Pancreas (tissue), 10 donors: ENCODE measurements around the gene MEGF11. TPM values are rescaled to one million over a fixed set of nuclear protein-coding genes. Genes with fewer than 3 reads are reported as not detected.

Experiments used
- ATAC-seq, 4 donors: fragments of 200-7000 bp; cut with Tn5 transposase; one replicate each; pipeline versions ENCODE4 v1.8.0 to v1.9.1; 2020; ENCODE audit warnings: mild to moderate bottlenecking in 4 of 4, moderate library complexity in 4 of 4
- DNase-seq, 6 donors: peaks; one replicate each; pipeline ENCODE4 v3.0.0-alpha.2; 2020
- FAIRE-seq: peaks from 2 replicates; lab custom pipeline; 2012; peaks lifted over from hg19 to GRCh38; lab: Jason Lieb, UNC
- H3K27ac ChIP-seq, 4 donors: fragments of 200-600 bp; sonication (generic); 1 replicate in 3 of 4; 2 replicates in 1 of 4; pipeline versions ENCODE4 v1.5.0 to v1.8.0; 2020
- H3K27me3 ChIP-seq, 4 donors: fragments of 200-600 bp; one replicate each; pipeline ENCODE4 v1.8.0; 2021
- H3K36me3 ChIP-seq, 3 donors: fragments of 200-600 bp; sonication (generic) in 1 of 3; one replicate each; pipeline versions ENCODE4 v1.5.0 to v1.8.0; 2020 to 2021
- H3K4me1 ChIP-seq, 3 donors: fragments of 200-600 bp; one replicate each; pipeline ENCODE4 v1.8.0; 2021
- H3K4me3 ChIP-seq, 4 donors: fragments of 200-600 bp; sonication (generic) in 2 of 4; one replicate each; pipeline versions ENCODE4 v1.5.0 to v1.8.0; 2020 to 2021
- H3K9me3 ChIP-seq, 4 donors: fragments of 200-600 bp; one replicate each; pipeline ENCODE4 v1.8.0; 2021
- CTCF ChIP-seq, 4 donors: fragments of 200-600 bp; sonication (generic) in 3 of 4; IDR thresholded peaks; one replicate each; pipeline versions ENCODE4 v1.5.0 to v1.8.0; 2021; ENCODE audit warnings: antibody characterized with exemption in 4 of 4
- WGBS, 2 donors: extraction: QIAGEN DNeasy Blood & Tissue Kit; methylation state at CpG; one replicate each; pipeline ENCODE4 v1.1.7; 2013; 5-methylcytosine and 5-hydroxymethylcytosine counted together
- intact Hi-C, 3 donors: fragments of 100-400 bp; cut with DNase I; formaldehyde crosslinking; loops; one replicate each; pipeline versions ENCODE4 v1.11.1 to v1.14.2; 2022
- polyA plus RNA-seq, 2 donors: library from polyadenylated mRNA; stranded (reverse); fragments of 200-250 nt; gene quantifications; one replicate each; pipeline ENCODE4 v1.2.3, GENCODE V29; 2013
- total RNA-seq, 6 donors: library from RNA; stranded (reverse); fragmentation: NEBNext Ultra II Directional in 4 of 6; extraction: Animal tissue kit (Norgen Biotek cat#: 25700) in 4 of 6; gene quantifications; one replicate each; pipeline versions ENCODE4 v1.2.1 to v1.2.4, GENCODE V29; 2021 to 2023
- donor health status: healthy with polysubstance abuse.
- donor health status: DM: no; HTN: no; CAD: no; lungs with moderate emphysema.
- donor health status: DM: no; HTN: no; CAD: no.
- donor health status: control.
- donor health status: control.
- donor health status: Bipolar disorder and iron deficiency.
- donor health status: DM: yes; HTN: yes; CAD: no.
- donor health status: DM: no; HTN: no; CAD: no.
- donor health status: DM: no; HTN: no; CAD: no.
- donor health status: DM: yes; HTN: yes; CAD: no.

The MEGF11 gene
- total and polyA plus RNA-seq, 8 donors = 0.19 to 0.87 (median 0.37) TPM

DNA sequence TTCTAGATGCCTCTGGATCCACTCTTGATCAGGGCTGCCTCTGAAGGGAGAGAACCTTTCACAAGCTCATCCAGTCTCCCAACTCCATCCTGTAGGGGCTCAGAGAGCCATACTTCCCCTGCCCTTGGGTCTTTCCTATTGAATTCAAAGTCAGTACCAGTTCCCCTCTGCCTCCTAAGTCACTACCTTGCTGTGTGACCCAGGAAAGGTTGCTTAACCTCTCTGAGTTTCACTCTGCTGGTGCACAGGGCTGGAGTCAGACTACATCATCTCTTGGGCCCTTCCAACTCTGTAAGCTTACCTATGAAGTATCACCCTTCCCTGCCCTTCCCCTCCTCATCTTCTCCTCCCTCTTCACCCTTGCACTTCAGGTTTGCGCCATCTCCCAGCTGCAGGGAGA is 117.9 kb downstream of the MEGF11 start:
- Histone ChIP-seq H3K27me3 (no peaks in the 10 kb centered on the region), H3K36me3 (no peaks in the 10 kb centered on the region), H3K9me3 (no peaks in the 10 kb centered on the region), H3K4me3 (no peak overlapping the region), H3K4me1 (peaks cover 3 to 20% (median 11%) of the 10 kb centered on the region in 3 donors), H3K27ac (no peak overlapping the region)
- 100% methylated on average over 1 of the region's 1 CpG for WGBS, 2 donors
- intact Hi-C loops = no loop called here
- ATAC-seq (no peak), DNase-seq (no peak), FAIRE-seq (no peak)
- TF ChIP-seq CTCF (IDR thresholded peaks at IDR 0.05) = no peak

DNA sequence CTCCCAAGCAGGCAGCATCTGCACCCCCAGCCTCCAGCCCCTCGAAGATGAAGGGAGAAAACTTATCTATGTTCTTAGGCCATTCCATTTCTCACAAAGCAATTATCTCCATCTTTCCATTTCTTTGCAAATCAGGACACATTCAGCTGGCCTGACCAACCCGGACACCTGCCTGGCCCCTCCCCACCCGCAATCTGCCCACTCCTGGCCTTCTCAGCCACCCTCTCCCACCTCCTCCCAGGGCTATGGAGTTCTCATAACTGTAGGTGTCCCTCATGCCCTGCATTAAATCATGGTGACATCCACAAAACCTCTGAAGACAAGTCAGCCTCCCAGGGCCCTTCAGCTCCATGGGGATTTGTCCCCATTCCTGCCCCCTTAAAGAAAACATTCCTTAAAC is 119.3 kb downstream of the MEGF11 start:
- no peak for TF ChIP-seq CTCF (IDR thresholded peaks at IDR 0.05)
- H3K4me1 ChIP-seq = peaks cover 3 to 11% (median 7%) of the 10 kb centered on the region in 3 donors
- H3K27ac ChIP-seq = no peak overlapping the region
- intact Hi-C loops = no loop called here
- H3K36me3 ChIP-seq = no peaks in the 10 kb centered on the region
- no peaks in the 10 kb centered on the region for H3K27me3 ChIP-seq
- 87 to 91% methylated on average over 3 of the region's 3 CpGs for WGBS, 2 donors
- ATAC-seq (no peak), FAIRE-seq (no peak), DNase-seq (no peak)
- H3K4me3 ChIP-seq = no peak overlapping the region
- no peaks in the 10 kb centered on the region for H3K9me3 ChIP-seq

- Histone ChIP-seq H3K4me1 (peaks cover 0 to 3% (median 3%) of the 10 kb centered on the region in 3 donors), H3K4me3 (no peak overlapping the region), H3K27me3 (no peaks in the 10 kb centered on the region), H3K27ac (no peak overlapping the region), H3K9me3 (no peaks in the 10 kb centered on the region), H3K36me3 (no peaks in the 10 kb centered on the region)
- no peak for TF ChIP-seq CTCF (IDR thresholded peaks at IDR 0.05)
- FAIRE-seq (no peak), DNase-seq (no peak), ATAC-seq (peak in 1 of 4 donors; percentile 51)
- WGBS, 2 donors = 57 to 62% methylated on average over 10 of the region's 10 CpGs
- intact Hi-C loops = no loop called here
These were observed 120.2 kb downstream of the MEGF11 start for GRCh38 chr15:66133247-66133885.

- Histone ChIP-seq H3K9me3 (no peaks in the 10 kb centered on the region), H3K27ac (no peak overlapping the region), H3K4me3 (no peak overlapping the region), H3K27me3 (no peaks in the 10 kb centered on the region), H3K4me1 (peaks cover 0 to 3% (median 3%) of the 10 kb centered on the region in 3 donors), H3K36me3 (no peaks in the 10 kb centered on the region)
- no peak for FAIRE-seq
- DNase-seq = no peak
- no peak for ATAC-seq
- intact Hi-C loops = no loop called here
- WGBS, 2 donors = 45 to 49% methylated on average over 5 of the region's 5 CpGs
- no peak for TF ChIP-seq CTCF (IDR thresholded peaks at IDR 0.05)
These were observed 121.2 kb downstream of the MEGF11 start for GRCh38 chr15:66132251-66132816.

DNA sequence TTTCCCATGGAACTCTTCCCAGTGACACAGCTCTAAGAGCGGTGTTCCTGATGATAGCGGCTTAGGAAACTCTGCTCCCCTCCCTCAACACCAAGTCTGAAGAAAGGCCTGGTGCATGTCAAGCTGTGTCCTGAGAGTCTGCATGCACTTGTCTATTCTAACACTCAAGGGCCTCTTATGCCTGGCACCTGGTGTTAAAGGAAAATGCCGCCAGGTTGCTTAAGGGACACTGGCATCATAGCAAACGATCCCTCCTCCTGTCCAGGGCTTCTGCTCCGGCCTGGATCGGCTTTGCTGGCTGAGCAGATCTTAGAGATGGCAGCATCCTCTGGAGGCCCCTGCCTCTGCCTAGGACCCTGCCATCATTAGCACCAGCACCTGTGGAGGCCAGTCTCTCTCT is 121.7 kb downstream of the MEGF11 start:
- DNase-seq = no peak
- FAIRE-seq = no peak
- TF ChIP-seq CTCF (IDR thresholded peaks at IDR 0.05) = no peak
- Histone ChIP-seq H3K4me3 (no peak overlapping the region), H3K4me1 (peaks cover 0 to 3% (median 3%) of the 10 kb centered on the region in 3 donors), H3K36me3 (no peaks in the 10 kb centered on the region), H3K27ac (no peak overlapping the region), H3K27me3 (no peaks in the 10 kb centered on the region), H3K9me3 (no peaks in the 10 kb centered on the region)
- whole genome bisulfite sequencing, 2 donors = 91 to 95% methylated on average over 6 of the region's 6 CpGs
- no peak for ATAC-seq
- intact Hi-C loops = no loop called here
